OCI-LY7 (cell line): Measurements from ENCODE around the gene VWF.
"Not testable (repeated sequence)": the region's sequence is repeated elsewhere in the genome, so short reads cannot be mapped to it uniquely, and the experiment has no call there.

ENCODE experiments used
- EZH2phosphoT487 ChIP-seq: fragments of 200-600 bp; sonication (generic); IDR thresholded peaks from 2 replicates; pipeline ENCODE4 v1.6.1; 2018; ENCODE audit warnings: low read depth, borderline replicate concordance, mild to moderate bottlenecking, mixed run types, antibody characterized with exemption, low read length, moderate library complexity, mixed read lengths
- TF ChIP-seq, protein P1 (sequence below): fragments of 200-600 bp; sonication (generic); conservative IDR thresholded peaks from 2 replicates; pipeline ENCODE4 v1.5.1; 2014; ENCODE audit warnings: mild to moderate bottlenecking, antibody characterized with exemption, low read length, moderate library complexity, mixed read lengths

- TF ChIP-seq, protein P1, sequence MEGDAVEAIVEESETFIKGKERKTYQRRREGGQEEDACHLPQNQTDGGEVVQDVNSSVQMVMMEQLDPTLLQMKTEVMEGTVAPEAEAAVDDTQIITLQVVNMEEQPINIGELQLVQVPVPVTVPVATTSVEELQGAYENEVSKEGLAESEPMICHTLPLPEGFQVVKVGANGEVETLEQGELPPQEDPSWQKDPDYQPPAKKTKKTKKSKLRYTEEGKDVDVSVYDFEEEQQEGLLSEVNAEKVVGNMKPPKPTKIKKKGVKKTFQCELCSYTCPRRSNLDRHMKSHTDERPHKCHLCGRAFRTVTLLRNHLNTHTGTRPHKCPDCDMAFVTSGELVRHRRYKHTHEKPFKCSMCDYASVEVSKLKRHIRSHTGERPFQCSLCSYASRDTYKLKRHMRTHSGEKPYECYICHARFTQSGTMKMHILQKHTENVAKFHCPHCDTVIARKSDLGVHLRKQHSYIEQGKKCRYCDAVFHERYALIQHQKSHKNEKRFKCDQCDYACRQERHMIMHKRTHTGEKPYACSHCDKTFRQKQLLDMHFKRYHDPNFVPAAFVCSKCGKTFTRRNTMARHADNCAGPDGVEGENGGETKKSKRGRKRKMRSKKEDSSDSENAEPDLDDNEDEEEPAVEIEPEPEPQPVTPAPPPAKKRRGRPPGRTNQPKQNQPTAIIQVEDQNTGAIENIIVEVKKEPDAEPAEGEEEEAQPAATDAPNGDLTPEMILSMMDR = not testable (repeated sequence)
- TF ChIP-seq EZH2phosphoT487 = not testable (repeated sequence)
Measured at GRCh38 chr12:6024066-6024465, 100.4 kb downstream of the VWF start.
